ENCODE results near the gene BEND3.

The BEND3 gene

GRCh38 chr6:107105511-107106116, 9.7 kb downstream of the BEND3 start:
- Histone ChIP-seq H3K27ac (no peak overlapping the region), H3K4me1 (ENCODE audit: control insufficient read depth in 1 of 2, insufficient read depth in 1 of 2, low read depth in 1 of 2, low read length in 1 of 2) (peaks cover 17 to 20% of the 10 kb centered on the region in 2 experiments), H3K4me3 (ENCODE audit: low read depth in 1 of 2, low read length in 1 of 2) (no peak overlapping the region), H3K36me3 (no peaks in the 10 kb centered on the region), H3K9me3 (no peaks in the 10 kb centered on the region), H3K27me3 (no peaks in the 10 kb centered on the region)
- TF ChIP-seq CTCF (IDR thresholded peaks at IDR 0.05): no peak

GRCh38 chr6:107103082-107103481, 12.2 kb downstream of the BEND3 start:
- TF ChIP-seq CTCF (IDR thresholded peaks at IDR 0.05): no peak
- Histone ChIP-seq H3K27ac (no peak overlapping the region), H3K4me3 (ENCODE audit: low read depth in 1 of 2, low read length in 1 of 2) (no peak overlapping the region), H3K27me3 (no peaks in the 10 kb centered on the region), H3K4me1 (ENCODE audit: control insufficient read depth in 1 of 2, insufficient read depth in 1 of 2, low read depth in 1 of 2, low read length in 1 of 2) (peaks cover 1% of the 10 kb centered on the region in 2 experiments), H3K9me3 (no peaks in the 10 kb centered on the region), H3K36me3 (no peaks in the 10 kb centered on the region)

- TF ChIP-seq CTCF (IDR thresholded peaks at IDR 0.05): no peak
- Histone ChIP-seq H3K27ac (no peak overlapping the region), H3K4me3 (ENCODE audit: low read depth in 1 of 2, low read length in 1 of 2) (no peak overlapping the region), H3K36me3 (no peaks in the 10 kb centered on the region), H3K27me3 (no peaks in the 10 kb centered on the region), H3K9me3 (no peaks in the 10 kb centered on the region), H3K4me1 (ENCODE audit: control insufficient read depth in 1 of 2, insufficient read depth in 1 of 2, low read depth in 1 of 2, low read length in 1 of 2) (no peaks in the 10 kb centered on the region)
Observed at GRCh38 chr6:107102414-107102805, 12.9 kb downstream of the BEND3 start.

- Histone ChIP-seq H3K4me1 (ENCODE audit: control insufficient read depth in 1 of 2, insufficient read depth in 1 of 2, low read depth in 1 of 2, low read length in 1 of 2) (no peaks in the 10 kb centered on the region), H3K36me3 (no peaks in the 10 kb centered on the region), H3K4me3 (ENCODE audit: low read depth in 1 of 2, low read length in 1 of 2) (no peak overlapping the region), H3K27ac (no peak overlapping the region), H3K27me3 (no peaks in the 10 kb centered on the region), H3K9me3 (no peaks in the 10 kb centered on the region)
- TF ChIP-seq CTCF (IDR thresholded peaks at IDR 0.05): no peak
Observed at GRCh38 chr6:107101686-107102413, 13.5 kb downstream of the BEND3 start.

GRCh38 chr6:107101211-107101610, 14.1 kb downstream of the BEND3 start:
- Histone ChIP-seq H3K27me3 (no peaks in the 10 kb centered on the region), H3K27ac (no peak overlapping the region), H3K4me3 (ENCODE audit: low read depth in 1 of 2, low read length in 1 of 2) (no peak overlapping the region), H3K36me3 (no peaks in the 10 kb centered on the region), H3K4me1 (ENCODE audit: control insufficient read depth in 1 of 2, insufficient read depth in 1 of 2, low read depth in 1 of 2, low read length in 1 of 2) (no peaks in the 10 kb centered on the region), H3K9me3 (no peaks in the 10 kb centered on the region)
- TF ChIP-seq CTCF (IDR thresholded peaks at IDR 0.05): no peak
